ENCODE measurements around the gene OSER1. TPM values are rescaled to one million over a fixed set of nuclear protein-coding genes. Genes with fewer than 3 reads are reported as not detected.
A peak's percentile ranks its signal among the peaks of the same experiment; 100 is the strongest.

Gene OSER1
- total RNA-seq, 1 experiment from 2014 or later, result 77.3 TPM

DNA sequence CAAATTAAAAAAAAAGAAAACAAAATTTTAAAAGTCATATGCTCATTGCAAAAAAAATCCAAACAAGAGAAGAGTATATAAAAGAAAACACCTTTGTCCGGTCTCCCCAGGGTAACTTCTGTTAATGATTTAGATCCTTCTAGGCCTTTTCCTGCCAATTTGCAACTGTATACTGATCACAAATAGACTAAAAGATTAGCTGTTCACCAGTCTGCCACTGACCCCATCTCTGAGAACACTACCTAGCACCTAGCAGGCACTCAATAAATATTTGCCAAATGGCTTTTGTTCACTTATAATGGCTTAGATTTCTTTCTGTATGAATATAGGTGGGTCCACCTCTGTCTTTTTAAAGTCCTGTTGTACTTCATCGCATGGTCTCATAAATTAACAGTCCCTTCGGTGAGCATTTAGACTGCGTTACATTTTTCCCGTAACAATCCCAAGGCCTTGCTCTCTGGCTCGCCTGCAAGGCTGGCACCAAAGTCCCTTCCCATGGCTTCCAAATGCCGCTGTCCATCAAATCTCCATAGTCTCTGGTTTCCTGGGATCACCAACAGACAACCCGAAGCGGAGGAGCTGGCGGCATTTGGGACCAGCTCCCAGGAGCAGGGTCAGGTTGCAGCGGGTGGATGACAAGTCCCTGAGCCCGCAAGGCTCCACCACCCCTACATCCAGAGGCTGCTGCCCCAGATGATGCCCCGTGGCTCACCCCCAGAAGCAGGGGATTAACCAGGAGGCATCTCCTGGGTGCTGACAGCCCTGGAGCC, 35.4 kb downstream of the OSER1 start:
- peak; percentile 28 for DNase-seq (ENCODE audit: low read depth)

DNA sequence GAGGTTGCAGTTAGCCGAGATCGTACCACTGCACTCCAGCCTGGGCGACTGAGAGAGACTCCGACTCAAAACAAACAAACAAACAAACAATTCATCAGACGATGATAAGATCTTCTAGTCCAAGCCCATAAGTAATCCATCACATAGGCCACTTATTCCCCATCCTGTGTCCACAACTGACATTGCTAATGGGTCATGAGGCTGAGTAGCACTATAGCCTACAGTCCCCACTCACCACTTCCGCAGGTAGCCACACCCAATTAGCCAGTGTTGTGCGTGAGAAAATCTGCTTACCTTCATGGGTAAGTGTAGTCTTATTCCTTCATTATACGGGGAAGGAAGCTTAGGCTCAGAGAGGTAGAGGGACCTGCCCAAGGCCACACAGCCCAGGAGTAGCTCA, 36.7 kb downstream of the OSER1 start:
- no peak for DNase-seq (ENCODE audit: low read depth)

- DNase-seq (ENCODE audit: low read depth), result peak; percentile 38
These were observed 37.5 kb downstream of the OSER1 start for GRCh38 chr20:44173116-44173515.

DNA sequence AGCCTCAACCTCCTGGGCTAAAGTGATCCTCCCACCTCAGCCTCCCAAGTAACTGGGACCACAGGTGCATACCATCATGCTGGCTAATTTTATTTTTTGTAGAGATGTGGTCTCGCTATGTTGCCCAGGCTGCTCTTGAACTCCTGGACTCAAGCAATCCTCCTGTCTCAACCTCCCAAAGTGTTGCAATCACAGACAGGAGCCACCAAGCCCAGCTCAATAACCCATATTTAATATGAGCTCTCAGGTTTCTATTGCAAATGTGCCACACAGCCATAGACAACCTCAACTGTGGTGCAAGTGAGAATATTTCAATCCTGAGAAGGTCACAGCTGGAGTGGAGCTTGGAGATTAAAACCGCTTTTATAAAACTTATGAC, 38.0 kb downstream of the OSER1 start:
- DNase-seq (ENCODE audit: low read depth), result no peak

- DNase-seq (ENCODE audit: low read depth), result peak; percentile 54
These were observed 38.6 kb downstream of the OSER1 start for GRCh38 chr20:44171775-44172571.

GRCh38 chr20:44170816-44171410, 39.7 kb downstream of the OSER1 start:
- peak; percentile 36 for DNase-seq (ENCODE audit: low read depth)

- DNase-seq (ENCODE audit: low read depth), result no peak
These were observed 42.8 kb downstream of the OSER1 start for GRCh38 chr20:44167736-44168135.

DNA sequence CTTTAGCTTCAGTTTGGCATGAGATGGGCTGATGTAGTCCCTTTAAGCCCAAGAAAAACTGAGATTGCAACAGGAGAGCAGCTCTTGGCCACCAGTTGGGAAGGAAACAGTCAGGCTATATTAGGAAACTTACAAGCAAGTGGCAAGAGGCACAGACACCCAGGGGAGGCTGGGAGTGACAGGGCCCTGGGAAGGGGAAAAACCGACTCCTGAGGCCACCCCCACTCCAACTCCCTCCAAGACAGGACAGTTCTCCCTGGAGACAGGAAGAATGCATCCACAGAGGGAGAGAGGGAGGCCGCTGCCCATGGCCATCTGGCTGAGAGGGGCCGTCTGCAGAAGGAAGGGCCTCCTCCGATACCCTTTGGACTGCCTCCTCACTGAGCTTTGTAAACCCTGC, 44.1 kb downstream of the OSER1 start:
- peak; percentile 98 for DNase-seq (ENCODE audit: low read depth)

GRCh38 chr20:44166008-44166407, 44.6 kb downstream of the OSER1 start:
- peak; percentile 99 for DNase-seq (ENCODE audit: low read depth)

- DNase-seq (ENCODE audit: low read depth), result no peak
These were observed 50.4 kb downstream of the OSER1 start for GRCh38 chr20:44160133-44160532.

GRCh38 chr20:44159711-44160110, 50.9 kb downstream of the OSER1 start:
- no peak for DNase-seq (ENCODE audit: low read depth)

- no peak for DNase-seq (ENCODE audit: low read depth)
These were observed 51.4 kb downstream of the OSER1 start for GRCh38 chr20:44159125-44159524.

DNA sequence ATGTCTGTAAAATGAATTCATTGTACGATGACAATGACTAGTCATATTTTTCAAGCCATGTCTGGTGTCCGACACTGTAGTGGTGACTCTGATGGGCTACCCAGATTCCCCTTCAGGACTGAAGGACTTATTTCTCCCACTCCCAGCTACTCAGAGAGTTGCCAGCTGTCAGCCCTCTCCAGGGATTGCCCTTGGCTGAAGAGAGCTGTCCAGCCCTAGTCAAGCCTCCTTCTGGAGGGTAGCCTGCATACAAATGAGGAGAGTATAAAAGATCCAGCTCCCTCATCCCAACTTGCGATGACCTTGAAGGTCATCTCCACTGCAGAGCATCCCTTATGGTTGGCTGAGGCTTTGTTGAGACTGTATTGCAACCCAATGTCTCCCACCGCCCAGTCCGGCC, 53.5 kb downstream of the OSER1 start:
- DNase-seq (ENCODE audit: low read depth), result no peak

DNA sequence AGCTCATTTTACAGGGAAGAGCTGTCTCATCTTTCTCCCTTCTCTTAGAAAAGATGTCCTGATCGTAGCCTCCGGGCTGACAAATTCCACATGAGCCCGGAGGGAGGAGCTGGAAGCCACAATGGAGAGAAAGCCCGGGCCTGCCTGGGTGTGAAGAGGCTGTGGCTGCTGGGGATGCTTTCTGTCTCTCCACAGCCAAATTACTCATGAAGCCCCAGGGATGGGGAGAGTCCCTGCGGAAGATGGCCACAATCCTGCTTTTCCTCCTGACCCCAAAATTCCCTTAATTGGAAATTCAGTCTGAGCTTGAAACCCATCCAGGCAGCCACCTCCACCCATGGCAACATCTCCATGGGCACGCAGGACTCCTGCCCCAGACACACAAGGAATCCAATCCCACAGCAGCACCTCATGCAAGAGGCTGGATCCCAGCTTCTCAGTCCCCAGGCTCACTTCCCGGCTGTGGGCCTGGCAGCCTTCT, 56.0 kb downstream of the OSER1 start:
- DNase-seq (ENCODE audit: low read depth), result peak; percentile 99

- DNase-seq (ENCODE audit: low read depth), result peak; percentile 99
These were observed 56.9 kb downstream of the OSER1 start for GRCh38 chr20:44153636-44154043.

DNA sequence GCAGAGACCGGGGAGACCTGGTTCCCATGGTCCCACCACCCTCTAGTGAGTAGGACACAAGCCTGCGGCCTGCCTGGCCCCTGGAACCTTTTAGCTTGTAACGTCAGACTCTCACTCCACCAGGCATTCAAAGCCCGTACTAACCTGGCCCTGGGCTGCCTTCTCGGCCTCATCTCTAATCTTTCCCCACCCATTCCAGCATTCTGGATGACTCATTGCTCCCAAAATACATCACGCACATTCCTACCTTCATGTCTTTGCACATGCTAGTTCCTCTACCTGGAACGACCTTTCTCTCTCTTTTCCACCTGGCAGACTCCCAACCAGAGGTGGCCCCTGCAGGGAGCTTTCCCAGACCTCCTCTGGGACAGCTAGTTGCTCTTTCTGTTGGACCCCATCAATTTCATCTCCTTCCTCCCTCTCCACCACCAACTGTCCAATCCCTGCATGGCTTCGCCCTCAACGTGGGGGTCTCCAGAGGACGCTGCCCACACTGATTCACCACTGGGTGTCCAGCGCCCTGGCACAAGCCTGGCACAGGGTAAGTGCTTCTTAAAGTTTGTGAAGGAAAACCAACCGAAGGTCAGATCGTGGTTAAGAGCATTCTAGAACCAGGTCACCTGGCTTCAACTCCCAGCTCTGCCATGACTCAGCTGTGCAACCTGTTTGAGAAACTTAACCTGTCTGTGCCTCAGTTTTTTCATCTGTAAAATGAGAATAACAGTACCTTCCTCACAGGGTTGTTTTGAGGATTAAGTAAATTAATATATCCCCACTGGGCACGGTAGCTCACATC, 58.8 kb downstream of the OSER1 start:
- peak; percentile 98 for DNase-seq (ENCODE audit: low read depth)

- DNase-seq (ENCODE audit: low read depth), result no peak
These were observed 64.3 kb downstream of the OSER1 start for GRCh38 chr20:44146272-44146671.

Data from M059J (cell line).